ENCODE data around the gene RDH16. TPM values are rescaled to one million over a fixed set of nuclear protein-coding genes. Genes with fewer than 3 reads are reported as not detected.

The RDH16 gene
- total and polyA plus RNA-seq, 2 donors (not counting 1 experiment from before 2014, with no cell fraction given): 1.1 to 1.5 TPM

GRCh38 chr12:57005980-57006808, 48.8 kb upstream of the RDH16 start, which contains the start of gene ZBTB39:
TSS of gene ZBTB39 (minus strand) at chr12:57006546. CDS start at chr12:57004917, 1,629 bp downstream.
- TF ChIP-seq EZH2 (IDR thresholded peaks at IDR 0.05; ENCODE audit: borderline replicate concordance, insufficient read depth, low read depth, low read length, poor library complexity, severe bottlenecking) (no peak), CTCF (IDR thresholded peaks at IDR 0.05) (peak; percentile 61)
- H3K9me3 ChIP-seq (ENCODE audit: control extremely low read depth in 1 of 3, control insufficient read depth in 2 of 3, insufficient read depth in 1 of 3, low read length in 2 of 3): no peaks in the 10 kb centered on the region
- WGBS (ENCODE audit: insufficient coverage): under 1% methylated on average over 81 of the region's 94 CpGs
- peaks cover 9% of the 10 kb centered on the region for H4K20me1 ChIP-seq (ENCODE audit: control insufficient read depth, insufficient read depth, low read length, poor library complexity, severe bottlenecking)
- H3K4me3 ChIP-seq (ENCODE audit: control extremely low read depth in 1 of 5, extremely low read depth in 1 of 5, insufficient read depth in 1 of 5, low read depth in 2 of 5, low read length in 4 of 5): peak within 1 kb of the TSS; percentile 39 to 87 (median 70)
- ATAC-seq (ENCODE audit: low read depth) (peak; percentile 92), DNase-seq (peak; percentile 84)
- H2AFZ ChIP-seq (ENCODE audit: insufficient read depth, low read depth, low read length, poor library complexity, severe bottlenecking): peak within 1 kb of the TSS; percentile 94
- peaks cover 41% of the 10 kb centered on the region for H3K4me1 Mint-ChIP-seq
- no peaks in the 10 kb centered on the region for H3K9me3 Mint-ChIP-seq (ENCODE audit: insufficient read depth)
- H3K4me3 Mint-ChIP-seq: peak within 1 kb of the TSS; percentile 91
- ChIA-PET CTCF (interaction anchor here (0.9 to 9.2 kb wide), 13 partner anchors 10 to 177 kb away, joined by 3 to 52 read pairs (median 5); partner anchors contain the start of genes NEMP1, STAT6 and TAC3), POLR2A (no interaction called here)
- H3K27ac Mint-ChIP-seq: peak within 1 kb of the TSS; percentile 93
- H3K27me3 Mint-ChIP-seq: no peaks in the 10 kb centered on the region
- H3K79me2 ChIP-seq (ENCODE audit: control insufficient read depth, insufficient read depth, low read length): peaks cover 42% of the 10 kb centered on the region
- H3K4me1 ChIP-seq (ENCODE audit: control insufficient read depth in 2 of 2, insufficient read depth in 2 of 2, low read length in 2 of 2): peaks cover 16 to 21% of the 10 kb centered on the region in 2 donors
- intact Hi-C loops (cut with micrococcal nuclease): loop anchor here (10.0 kb wide), 1 partner anchor 371 kb away; the partner anchor contains the start of gene BAZ2A
- peak within 1 kb of the TSS; percentile 82 for H3K4me2 ChIP-seq (replicated peaks; ENCODE audit: low read depth, low read length, poor library complexity, severe bottlenecking)
- H3K27ac ChIP-seq (ENCODE audit: low read length in 2 of 2): peak within 1 kb of the TSS; percentile 43 to 86
- H3K27me3 ChIP-seq (replicated peaks in 1 of 4; ENCODE audit: control extremely low read depth in 1 of 4, control insufficient read depth in 3 of 4, insufficient read depth in 4 of 4, low read length in 3 of 4): no peaks in the 10 kb centered on the region
- peak within 1 kb of the TSS; percentile 89 for H3K9ac ChIP-seq (ENCODE audit: low read length)
- peaks cover 0 to 33% of the 10 kb centered on the region in 2 experiments for H3K36me3 ChIP-seq (replicated peaks in 1 of 2; ENCODE audit: control extremely low read depth in 1 of 2, control insufficient read depth in 1 of 2, extremely low read depth in 1 of 2, insufficient read depth in 2 of 2, low read length in 1 of 2)

All from B cell (primary cell).